Measurements from ENCODE around the gene STARD13. TPM values are rescaled to one million over a fixed set of nuclear protein-coding genes. Genes with fewer than 3 reads are reported as not detected.

STARD13 gene
- total RNA-seq, 2 donors from 2014 or later, result 18.9 to 29.7 TPM

DNA sequence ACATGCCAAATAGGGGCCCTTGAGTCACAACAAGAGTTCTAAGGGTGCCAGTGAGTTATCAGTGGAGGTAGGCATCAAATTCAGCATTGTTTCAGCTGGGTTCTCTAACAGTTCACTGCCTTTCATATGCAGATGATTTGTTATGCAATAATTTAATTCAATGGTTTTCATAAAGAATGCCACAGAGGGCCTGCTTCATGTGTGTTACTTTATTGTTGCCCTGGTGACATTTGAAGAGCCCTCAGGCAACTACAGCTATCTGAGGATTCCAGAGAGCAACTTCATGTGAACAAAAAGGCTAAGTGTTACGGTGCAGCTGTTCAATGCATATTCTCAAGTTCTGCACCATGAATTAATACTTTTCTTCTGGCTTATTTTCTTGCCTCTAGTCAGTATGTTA, 43.1 kb upstream of the STARD13 start:
- TF ChIP-seq, protein P1, sequence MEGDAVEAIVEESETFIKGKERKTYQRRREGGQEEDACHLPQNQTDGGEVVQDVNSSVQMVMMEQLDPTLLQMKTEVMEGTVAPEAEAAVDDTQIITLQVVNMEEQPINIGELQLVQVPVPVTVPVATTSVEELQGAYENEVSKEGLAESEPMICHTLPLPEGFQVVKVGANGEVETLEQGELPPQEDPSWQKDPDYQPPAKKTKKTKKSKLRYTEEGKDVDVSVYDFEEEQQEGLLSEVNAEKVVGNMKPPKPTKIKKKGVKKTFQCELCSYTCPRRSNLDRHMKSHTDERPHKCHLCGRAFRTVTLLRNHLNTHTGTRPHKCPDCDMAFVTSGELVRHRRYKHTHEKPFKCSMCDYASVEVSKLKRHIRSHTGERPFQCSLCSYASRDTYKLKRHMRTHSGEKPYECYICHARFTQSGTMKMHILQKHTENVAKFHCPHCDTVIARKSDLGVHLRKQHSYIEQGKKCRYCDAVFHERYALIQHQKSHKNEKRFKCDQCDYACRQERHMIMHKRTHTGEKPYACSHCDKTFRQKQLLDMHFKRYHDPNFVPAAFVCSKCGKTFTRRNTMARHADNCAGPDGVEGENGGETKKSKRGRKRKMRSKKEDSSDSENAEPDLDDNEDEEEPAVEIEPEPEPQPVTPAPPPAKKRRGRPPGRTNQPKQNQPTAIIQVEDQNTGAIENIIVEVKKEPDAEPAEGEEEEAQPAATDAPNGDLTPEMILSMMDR (IDR thresholded peaks at IDR 0.05), result no peak
- no peak for TF ChIP-seq POLR2A (IDR thresholded peaks at IDR 0.05)
- intact Hi-C loops (cut with DNase I), result no loop called here
- ATAC-seq, result no peak
- no peak for DNase-seq
- Histone ChIP-seq H3K27ac (no peak overlapping the region), H3K9me3 (no peaks in the 10 kb centered on the region), H3K36me3 (replicated peaks in 1 of 2; ENCODE audit: insufficient read depth in 1 of 2, low read depth in 2 of 2) (no peaks in the 10 kb centered on the region), H3K27me3 (no peaks in the 10 kb centered on the region), H3K4me3 (no peak overlapping the region), H3K4me1 (no peaks in the 10 kb centered on the region)
- WGBS, 2 donors, result 95 to 96% methylated on average over 1 of the region's 1 CpG

DNA sequence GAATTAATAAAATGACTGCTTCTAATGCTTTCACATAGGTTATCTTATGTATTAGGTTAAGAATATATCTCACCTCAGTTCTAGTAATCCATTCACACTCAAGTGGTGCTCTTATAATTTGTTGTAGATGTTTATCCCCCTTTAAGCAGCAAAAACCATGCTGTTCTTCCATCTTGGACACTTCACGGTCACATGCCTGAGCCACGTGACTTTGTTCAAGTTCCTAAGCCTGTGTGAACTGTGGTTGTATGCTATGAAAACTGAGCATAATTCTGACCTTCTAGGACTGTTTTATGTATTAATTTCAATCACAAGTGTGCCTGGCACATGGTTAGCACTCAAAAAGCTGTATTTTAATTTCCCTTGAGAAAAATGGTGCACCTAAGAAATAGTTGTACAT, 41.2 kb upstream of the STARD13 start:
- DNase-seq (no peak), ATAC-seq (no peak)
- intact Hi-C loops (cut with DNase I), result no loop called here
- Histone ChIP-seq H3K4me1 (no peaks in the 10 kb centered on the region), H3K36me3 (replicated peaks in 1 of 2; ENCODE audit: insufficient read depth in 1 of 2, low read depth in 2 of 2) (no peaks in the 10 kb centered on the region), H3K4me3 (no peak overlapping the region), H3K9me3 (no peaks in the 10 kb centered on the region), H3K27me3 (no peaks in the 10 kb centered on the region), H3K27ac (no peak overlapping the region)
- TF ChIP-seq, protein P1 (IDR thresholded peaks at IDR 0.05), result no peak
- TF ChIP-seq POLR2A (IDR thresholded peaks at IDR 0.05), result no peak
- WGBS, 2 donors, result 95 to 100% methylated on average over 2 of the region's 2 CpGs

DNA sequence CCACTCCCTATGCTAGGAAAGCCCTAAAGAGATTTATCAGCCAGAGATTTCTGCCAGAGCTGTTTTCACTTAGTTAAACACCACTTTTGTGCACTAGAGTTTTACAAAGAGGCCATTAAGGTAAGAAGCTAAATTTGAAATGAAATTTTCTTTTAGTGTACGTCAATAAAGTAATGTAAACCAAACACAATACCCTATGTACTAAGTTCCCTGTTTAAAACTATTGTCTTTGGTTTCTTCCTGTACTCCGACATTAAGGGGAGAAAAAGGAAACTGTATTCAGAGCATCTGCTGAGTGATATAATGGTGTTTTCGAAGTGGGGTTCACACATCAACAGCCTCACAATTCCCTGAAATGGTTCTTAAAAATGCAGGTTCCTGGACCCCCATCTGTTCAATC, 40.7 kb upstream of the STARD13 start:
- TF ChIP-seq, protein P1 (IDR thresholded peaks at IDR 0.05), result no peak
- no peak for TF ChIP-seq POLR2A (IDR thresholded peaks at IDR 0.05)
- WGBS, 2 donors, result 78 to 90% methylated on average over 3 of the region's 3 CpGs
- Histone ChIP-seq H3K4me1 (no peaks in the 10 kb centered on the region), H3K27me3 (no peaks in the 10 kb centered on the region), H3K36me3 (replicated peaks in 1 of 2; ENCODE audit: insufficient read depth in 1 of 2, low read depth in 2 of 2) (no peaks in the 10 kb centered on the region), H3K9me3 (no peaks in the 10 kb centered on the region), H3K4me3 (no peak overlapping the region), H3K27ac (no peak overlapping the region)
- intact Hi-C loops (cut with DNase I), result no loop called here
- ATAC-seq (no peak), DNase-seq (no peak)

DNA sequence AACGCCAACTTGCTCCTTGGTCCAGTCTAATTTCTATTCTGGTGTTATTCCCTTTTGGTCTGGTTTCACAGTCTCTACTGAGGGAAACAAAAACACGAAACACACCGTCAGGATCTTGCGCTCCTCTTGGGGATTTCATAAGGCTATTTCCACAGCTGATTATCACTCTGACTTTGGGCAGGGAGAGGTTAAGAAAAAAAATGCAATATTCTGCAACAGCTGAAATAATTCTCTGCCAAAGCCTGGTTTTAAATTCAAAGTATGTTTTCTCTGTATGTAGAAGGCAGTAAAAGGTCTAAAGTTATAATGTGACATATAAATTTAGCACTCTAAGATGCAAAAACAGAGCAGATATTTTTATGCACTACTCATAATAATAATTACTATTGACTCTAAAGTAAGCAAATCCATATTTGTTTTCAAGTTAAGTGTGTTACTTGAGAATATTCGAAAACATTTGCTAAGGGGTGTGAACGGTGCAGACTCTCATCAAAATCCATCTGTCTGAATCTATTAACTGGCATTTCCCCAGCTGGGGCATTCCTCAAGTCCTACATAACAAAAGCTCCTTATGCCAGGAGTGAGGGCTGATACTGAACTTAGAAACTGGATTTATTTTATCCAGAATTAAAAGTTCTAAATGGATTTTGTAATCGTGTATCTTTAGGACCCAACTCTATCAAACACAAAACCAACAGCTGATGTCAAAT, 38.4 kb upstream of the STARD13 start:
- Histone ChIP-seq H3K27ac (no peak overlapping the region), H3K4me1 (no peaks in the 10 kb centered on the region), H3K9me3 (no peaks in the 10 kb centered on the region), H3K4me3 (no peak overlapping the region), H3K27me3 (no peaks in the 10 kb centered on the region), H3K36me3 (replicated peaks in 1 of 2; ENCODE audit: insufficient read depth in 1 of 2, low read depth in 2 of 2) (no peaks in the 10 kb centered on the region)
- no peak for DNase-seq
- intact Hi-C loops (cut with DNase I), result no loop called here
- TF ChIP-seq POLR2A (IDR thresholded peaks at IDR 0.05), result no peak
- TF ChIP-seq, protein P1 (IDR thresholded peaks at IDR 0.05), result no peak
- WGBS, 2 donors, result 73% methylated on average over 7 of the region's 7 CpGs
- no peak for ATAC-seq
